Hepatocyte (in vitro differentiated cells): ENCODE data around the gene KLC4.

Experiments used
- EZH2 ChIP-seq: fragments of 200-600 bp; sonication (generic); IDR thresholded peaks from 2 replicates; pipeline ENCODE4 v1.6.1; 2016; ENCODE audit warnings: antibody characterized with exemption, mild to moderate bottlenecking, borderline replicate concordance
- EZH2phosphoT487 ChIP-seq: fragments of 200-600 bp; sonication (generic); IDR thresholded peaks from one replicate; pipeline ENCODE4 v1.6.1; 2018; ENCODE audit warnings: antibody characterized with exemption, mild to moderate bottlenecking, low read depth, moderate library complexity; ENCODE audit not compliant: unreplicated experiment, severe bottlenecking

GRCh38 chr6:43052225-43052841 is 7.1 kb upstream of the KLC4 start:
- TF ChIP-seq EZH2phosphoT487 (no peak), EZH2 (no peak)
